ENCODE results near the gene PTPRT.
A peak's percentile ranks its signal among the peaks of the same experiment; 100 is the strongest.

The PTPRT gene

DNA sequence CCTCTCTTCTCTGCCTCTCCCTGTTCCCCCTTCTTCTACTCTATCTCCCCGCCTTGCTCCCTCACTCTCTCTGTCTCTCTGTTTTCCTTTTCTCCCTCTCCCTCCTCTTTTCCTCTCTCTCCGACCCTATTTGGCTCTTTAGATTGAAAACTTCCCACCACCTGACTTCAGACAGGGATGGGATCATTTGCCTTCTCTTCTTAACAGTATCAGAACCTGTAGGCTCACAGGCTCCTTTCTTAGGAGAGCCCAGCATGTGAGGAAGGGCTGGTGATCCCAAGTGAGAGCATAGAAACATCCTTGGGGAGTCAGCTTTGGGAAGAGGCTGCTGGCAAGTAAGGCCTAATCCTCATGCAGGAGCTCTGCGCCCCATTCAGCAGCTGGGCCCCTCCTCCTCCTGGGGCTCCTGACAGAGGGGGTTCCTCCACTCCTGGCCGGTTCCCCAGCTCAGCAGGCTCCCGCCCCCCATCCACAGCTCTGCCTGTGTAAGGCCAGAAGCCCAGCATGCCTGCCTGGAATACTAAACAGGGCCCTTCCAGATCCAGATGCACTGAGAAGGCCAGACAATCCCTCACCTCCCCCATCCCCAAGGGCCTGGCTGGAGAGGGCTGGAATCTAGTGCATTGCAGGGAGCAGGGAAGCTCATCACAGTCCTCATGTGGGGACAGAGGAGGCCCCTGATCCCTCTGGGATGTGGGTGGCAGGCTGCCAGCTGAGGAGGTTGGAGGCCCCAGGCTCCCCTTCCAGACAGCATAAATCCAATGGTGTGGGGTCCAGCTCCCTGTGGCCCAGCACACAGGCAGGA, 93.4 kb downstream of the PTPRT start:
- DNase-seq = peak; percentile 62 to 68

DNA sequence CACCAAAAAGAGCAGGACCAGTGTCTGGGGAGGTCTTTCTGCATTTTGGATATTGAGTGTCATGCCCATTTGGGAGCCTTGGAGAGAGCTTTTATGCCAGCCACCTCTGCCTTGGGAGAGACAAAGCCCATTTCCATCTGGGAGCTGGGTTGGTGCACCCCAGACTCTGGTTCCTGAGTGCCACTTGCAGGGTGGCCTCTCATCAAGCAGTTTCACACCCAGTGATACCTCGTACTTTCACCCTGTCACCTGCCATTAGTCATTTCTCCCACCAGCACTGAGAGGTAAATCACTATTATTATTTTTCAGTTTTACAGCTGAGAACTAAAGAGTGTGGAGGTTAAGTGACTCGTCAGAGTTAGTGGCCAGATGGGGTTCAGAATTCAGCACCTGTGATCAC, 94.7 kb downstream of the PTPRT start:
- no peak for DNase-seq

DNA sequence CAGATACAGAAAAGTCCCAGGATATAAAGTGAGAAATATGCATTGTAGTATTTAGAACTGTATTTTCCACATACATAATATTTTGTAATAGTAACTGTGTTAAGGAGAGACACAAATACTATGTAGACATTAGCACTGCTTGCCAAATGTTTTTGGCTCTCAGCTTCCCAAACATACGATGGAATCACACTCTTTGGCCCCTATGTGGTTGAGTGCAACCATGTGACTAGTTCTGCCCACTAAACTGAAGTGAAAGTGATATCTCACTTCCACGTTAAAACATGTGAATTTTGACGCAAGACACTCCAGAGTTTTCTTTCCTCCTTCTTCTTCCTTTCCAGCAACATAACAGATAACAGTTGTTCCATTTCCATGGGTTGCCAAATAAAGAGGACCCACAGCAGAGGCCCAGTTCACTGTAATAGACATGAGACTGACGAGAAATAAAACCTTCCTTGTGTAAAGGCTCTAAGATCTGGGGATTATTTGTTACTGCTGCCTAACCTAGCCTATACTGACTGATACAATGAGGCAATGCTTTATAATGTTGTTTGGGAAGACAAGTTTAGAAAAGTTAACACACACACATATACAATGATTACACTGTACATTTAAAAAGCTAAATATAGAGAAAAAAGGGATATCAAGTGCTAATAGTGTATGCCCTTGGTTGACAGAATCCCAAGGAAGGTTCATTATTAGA, 97.2 kb downstream of the PTPRT start:
- DNase-seq = no peak

GRCh38 chr20:43068482-43068881, 121.2 kb downstream of the PTPRT start:
- peak in 1 of 2 donors; percentile 3 for DNase-seq

GRCh38 chr20:43066125-43066524, 123.6 kb downstream of the PTPRT start:
- no peak for DNase-seq

DNA sequence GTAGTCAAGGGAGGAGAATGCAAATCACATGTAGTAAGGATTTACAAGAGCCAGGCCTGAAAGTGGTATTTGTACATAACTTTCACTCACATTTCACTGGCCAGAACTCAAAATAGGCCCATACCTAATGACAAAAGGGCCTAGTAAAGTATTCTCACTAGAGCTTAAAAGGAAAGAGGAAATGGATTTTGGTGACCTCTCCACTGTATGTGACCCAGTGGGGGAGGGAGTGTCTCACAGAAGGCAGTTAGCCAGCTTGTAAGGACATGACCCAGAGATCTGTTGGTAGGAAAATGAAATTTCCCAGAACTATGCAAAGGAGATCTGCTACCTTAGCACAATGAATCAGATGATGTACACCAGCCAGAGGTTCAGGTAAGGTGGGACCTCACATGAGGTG, 124.4 kb downstream of the PTPRT start:
- DNase-seq = no peak

- DNase-seq = no peak
Observed at GRCh38 chr20:43058077-43058476, 131.6 kb downstream of the PTPRT start.

DNA sequence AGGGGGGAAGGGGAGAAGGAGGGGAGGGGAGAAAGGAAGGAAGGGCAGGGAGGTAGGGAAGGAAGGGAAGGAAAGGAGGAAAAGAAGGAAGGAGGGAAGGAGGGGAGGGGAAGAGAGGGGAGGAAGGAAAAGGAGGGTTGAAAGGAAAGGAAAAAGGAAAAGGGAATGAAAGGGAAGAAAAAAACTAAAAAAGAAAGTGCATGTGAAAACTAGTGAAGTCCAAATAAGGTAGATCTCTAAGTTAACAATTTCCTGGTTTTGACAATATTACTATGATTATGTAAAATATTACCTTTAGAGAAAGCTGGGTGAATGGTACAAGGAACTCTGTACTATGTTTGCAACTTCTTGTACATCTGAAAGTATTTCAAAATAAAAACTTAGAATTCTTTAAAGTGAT, 132.4 kb downstream of the PTPRT start:
- DNase-seq = no peak

GRCh38 chr20:43055181-43055884, 134.4 kb downstream of the PTPRT start:
- no peak for DNase-seq

GRCh38 chr20:43052532-43052931, 137.2 kb downstream of the PTPRT start:
- no peak for DNase-seq

- no peak for DNase-seq
Observed at GRCh38 chr20:43046966-43047365, 142.7 kb downstream of the PTPRT start.

DNA sequence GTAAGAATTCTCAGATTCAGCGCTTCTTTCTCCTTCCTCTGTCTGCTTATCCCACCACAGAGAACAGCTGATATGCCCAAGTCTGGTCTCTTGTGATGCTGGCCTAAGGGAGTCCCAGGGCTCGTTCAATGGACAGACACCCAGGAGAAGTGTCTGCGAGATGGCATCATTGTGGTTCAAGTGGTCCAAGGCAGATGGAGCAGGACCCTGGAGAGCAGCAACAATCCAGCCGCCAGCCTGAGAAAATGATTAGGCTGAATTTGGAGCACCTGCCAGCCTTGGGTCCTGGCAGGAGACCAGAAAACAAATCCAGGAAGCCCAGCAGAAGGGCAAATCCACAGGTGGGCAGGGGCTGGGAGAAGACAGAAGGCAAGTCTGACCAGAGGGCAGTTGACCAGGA, 145.8 kb downstream of the PTPRT start:
- no peak for DNase-seq

GRCh38 chr20:43040427-43040826, 149.3 kb downstream of the PTPRT start:
- DNase-seq = no peak

- DNase-seq = no peak
Observed at GRCh38 chr20:43037605-43038309, 151.9 kb downstream of the PTPRT start.

- no peak for DNase-seq
Observed at GRCh38 chr20:43034981-43035724, 154.6 kb downstream of the PTPRT start.

DNA sequence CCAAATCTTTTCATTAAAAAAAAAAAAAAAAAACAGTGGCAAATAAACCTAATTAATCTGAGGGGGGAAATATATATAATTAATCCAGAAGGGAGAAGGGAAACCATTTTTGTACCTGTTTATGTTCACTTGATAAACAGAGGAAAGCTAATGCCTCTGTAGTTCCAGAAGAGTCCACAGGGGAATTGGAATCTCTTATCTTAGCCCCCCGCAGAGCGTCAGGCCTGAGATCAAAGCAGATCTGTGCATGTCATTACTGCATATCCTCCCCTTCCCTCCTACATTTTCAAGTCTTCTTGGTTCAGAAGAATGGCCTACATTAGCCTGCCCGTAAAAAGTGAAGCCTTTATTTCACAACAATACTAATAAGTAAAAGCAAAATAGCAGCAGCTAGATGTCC, 157.2 kb downstream of the PTPRT start:
- DNase-seq = no peak

DNA sequence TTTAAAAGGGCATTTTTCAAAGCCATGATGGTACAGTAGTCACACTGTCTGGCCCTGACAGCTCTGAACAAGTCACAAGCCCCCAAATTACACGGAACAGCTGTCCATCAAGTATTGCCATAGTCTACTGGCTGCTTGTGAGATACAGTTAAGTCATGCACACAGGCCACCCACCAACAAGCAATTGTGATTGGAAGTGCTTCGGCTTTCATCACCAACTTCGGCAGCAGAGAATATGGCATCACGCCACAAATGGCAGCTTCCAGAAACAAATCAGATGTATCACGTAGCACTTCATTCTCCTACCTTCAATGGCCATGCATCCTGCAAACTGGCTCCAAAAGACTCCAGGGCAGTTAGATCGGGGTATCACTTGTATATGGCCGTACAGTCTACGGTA, 160.5 kb downstream of the PTPRT start:
- DNase-seq = no peak

GRCh38 chr20:43028470-43028869, 161.2 kb downstream of the PTPRT start:
- no peak for DNase-seq

- DNase-seq = no peak
Observed at GRCh38 chr20:43023836-43024235, 165.9 kb downstream of the PTPRT start.

DNA sequence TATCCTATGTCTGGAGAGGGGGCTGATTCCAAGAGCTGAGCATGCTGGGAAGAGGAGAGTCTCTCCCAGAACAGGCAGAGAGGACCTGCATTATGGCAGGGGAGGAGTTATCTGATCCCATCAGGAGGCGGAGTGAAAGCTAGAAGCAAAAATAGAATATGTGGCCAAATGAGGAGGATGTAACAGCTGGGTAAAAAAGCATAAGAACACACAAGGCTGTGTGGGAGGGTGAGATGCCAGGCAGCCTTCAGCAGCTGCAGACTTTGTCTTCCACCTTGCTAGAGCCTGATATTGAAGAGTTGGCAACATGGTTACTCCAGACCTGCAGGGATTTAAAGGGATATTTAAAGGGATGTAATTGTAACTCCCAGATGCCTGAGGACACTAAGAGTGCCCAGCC, 167.1 kb downstream of the PTPRT start:
- DNase-seq = peak in 1 of 2 donors; percentile 2

GRCh38 chr20:43022081-43022480, 167.6 kb downstream of the PTPRT start:
- DNase-seq = no peak

Measured in hippocampal formation (tissue), 2 donors.